ENCODE data around the gene CNOT11.

The CNOT11 gene

DNA sequence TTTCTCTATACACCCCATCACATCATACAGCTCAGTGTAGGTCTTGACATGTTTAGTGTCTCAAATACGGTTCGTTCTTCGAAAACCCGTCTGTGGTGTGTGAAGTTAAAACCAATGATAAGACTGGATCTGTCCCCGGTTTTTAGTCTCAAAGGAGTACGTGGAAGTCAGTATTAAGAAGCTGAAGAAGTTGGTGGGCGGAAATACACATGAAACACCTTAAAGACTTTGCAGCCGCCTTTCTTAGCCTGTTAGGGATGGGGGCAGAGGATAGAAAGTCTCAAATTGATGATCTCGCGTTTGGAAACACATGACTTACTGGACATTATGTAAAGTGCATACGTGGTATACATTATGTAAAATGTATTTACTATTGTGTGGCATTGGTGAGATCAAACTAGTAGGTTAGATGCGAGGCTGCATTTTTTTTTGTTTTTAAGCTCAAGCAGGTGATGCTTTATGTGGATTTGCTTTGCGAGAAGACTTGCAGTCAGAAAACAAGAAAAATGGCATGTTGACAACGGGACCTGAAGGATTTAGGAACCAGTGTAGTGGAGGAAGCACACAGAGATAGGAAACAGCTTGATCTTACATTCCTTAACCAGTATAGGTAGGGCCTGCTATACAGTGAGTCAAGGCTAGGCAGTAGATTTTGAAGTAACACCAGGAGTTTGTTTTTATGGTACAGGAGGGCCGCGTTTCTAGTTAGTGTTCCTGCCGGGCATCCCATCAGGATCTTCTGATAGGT lies 1.2 kb downstream of the CNOT11 start:
- H3K36me3 Mint-ChIP-seq (ENCODE audit: low read depth) = peaks cover 45% of the 10 kb centered on the region
- peaks cover 47% of the 10 kb centered on the region for H3K4me1 Mint-ChIP-seq (ENCODE audit: low read depth)
- intact Hi-C loops (cut with micrococcal nuclease) = loop anchor here (1.0 to 5.0 kb wide), 2 partner anchors 52 to 692 kb away; partner anchors contain the start of gene PDCL3
- peak overlapping the region; percentile 90 for H3K27ac Mint-ChIP-seq
- H3K4me3 Mint-ChIP-seq = peak overlapping the region; percentile 90
- peaks cover 2% of the 10 kb centered on the region for H3K9me3 Mint-ChIP-seq
- no peaks in the 10 kb centered on the region for H3K27me3 Mint-ChIP-seq

DNA sequence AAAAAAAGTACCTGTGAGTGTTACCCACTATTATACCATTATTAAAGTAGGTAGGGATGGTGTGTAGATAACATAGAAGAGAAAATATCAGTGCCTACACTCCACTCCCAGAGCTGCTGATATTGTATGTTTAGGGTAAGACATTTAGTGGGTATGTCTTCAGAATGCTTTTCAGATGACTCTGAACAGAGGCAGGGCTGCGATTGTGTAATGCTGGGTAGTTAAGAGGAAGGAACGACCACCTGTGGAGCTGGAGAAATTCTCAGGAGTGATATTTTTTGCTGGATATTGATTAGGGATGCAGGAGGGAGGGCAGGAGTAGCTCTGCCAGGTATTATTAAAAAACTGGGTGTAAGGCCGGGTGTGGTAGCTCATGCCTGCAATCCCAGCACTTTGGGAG lies 2.8 kb downstream of the CNOT11 start:
- peaks cover 42% of the 10 kb centered on the region for H3K4me1 Mint-ChIP-seq (ENCODE audit: low read depth)
- intact Hi-C loops (cut with micrococcal nuclease) = no loop called here

DNA sequence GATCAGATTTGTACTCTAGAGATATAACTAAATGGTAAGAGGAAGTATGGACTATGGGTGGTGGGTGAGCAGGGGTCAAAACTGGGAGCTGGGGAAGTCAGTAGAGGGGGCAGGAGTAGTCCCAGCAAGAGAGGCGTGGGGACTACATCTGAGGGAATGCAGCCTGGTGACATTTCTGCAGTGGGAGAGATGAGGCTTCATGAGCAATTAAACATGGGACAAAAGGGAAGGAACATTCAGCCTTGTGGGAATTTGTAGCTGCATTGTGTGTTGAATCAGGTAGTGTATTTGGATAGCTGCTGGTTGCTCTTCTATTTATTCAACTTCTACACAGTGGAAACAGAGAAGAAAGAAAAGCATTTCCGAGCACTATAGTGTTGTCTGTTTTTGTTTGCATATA lies 3.6 kb downstream of the CNOT11 start:
- Mint-ChIP-seq H3K4me1 (ENCODE audit: low read depth) (peaks cover 41% of the 10 kb centered on the region), H3K27me3 (no peaks in the 10 kb centered on the region)

More for the DNA sequence above, 2.8 kb downstream of the CNOT11 start:
- H3K27me3 Mint-ChIP-seq = no peaks in the 10 kb centered on the region
- no peaks in the 10 kb centered on the region for H3K9me3 Mint-ChIP-seq
- peak overlapping the region; percentile 2 for H3K27ac Mint-ChIP-seq
- H3K36me3 Mint-ChIP-seq (ENCODE audit: low read depth) = peaks cover 56% of the 10 kb centered on the region
- no peak overlapping the region for H3K4me3 Mint-ChIP-seq

DNA sequence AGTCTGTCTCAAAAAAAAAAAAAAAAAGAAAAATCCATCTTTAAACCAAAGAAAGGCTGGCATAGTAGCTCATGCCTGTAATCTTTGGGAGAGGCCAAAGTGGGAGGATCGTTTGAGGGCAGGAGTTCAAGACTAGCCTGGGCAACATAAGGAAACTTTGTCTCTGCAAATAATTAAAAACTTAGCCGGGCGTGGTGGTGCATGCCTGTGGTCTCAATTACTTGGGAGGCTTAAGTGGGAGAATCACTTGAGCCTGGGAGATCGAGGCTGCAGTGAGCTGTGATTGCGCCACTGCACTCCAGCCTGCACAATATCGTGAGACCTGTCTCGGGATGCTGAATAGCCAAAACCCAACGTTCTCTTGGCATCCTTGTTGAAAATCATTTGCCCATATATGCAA lies 6.1 kb downstream of the CNOT11 start:
- Mint-ChIP-seq H3K27ac (no peak overlapping the region), H3K4me1 (ENCODE audit: low read depth) (peaks cover 33% of the 10 kb centered on the region), H3K36me3 (ENCODE audit: low read depth) (peaks cover 72% of the 10 kb centered on the region), H3K9me3 (no peaks in the 10 kb centered on the region), H3K27me3 (no peaks in the 10 kb centered on the region), H3K4me3 (no peak overlapping the region)
- intact Hi-C loops (cut with micrococcal nuclease) = no loop called here

More for the DNA sequence above, 3.6 kb downstream of the CNOT11 start:
- Mint-ChIP-seq H3K4me3 (no peak overlapping the region), H3K9me3 (no peaks in the 10 kb centered on the region), H3K36me3 (ENCODE audit: low read depth) (peaks cover 65% of the 10 kb centered on the region), H3K27ac (peak overlapping the region; percentile 2)
- intact Hi-C loops (cut with micrococcal nuclease) = no loop called here

DNA sequence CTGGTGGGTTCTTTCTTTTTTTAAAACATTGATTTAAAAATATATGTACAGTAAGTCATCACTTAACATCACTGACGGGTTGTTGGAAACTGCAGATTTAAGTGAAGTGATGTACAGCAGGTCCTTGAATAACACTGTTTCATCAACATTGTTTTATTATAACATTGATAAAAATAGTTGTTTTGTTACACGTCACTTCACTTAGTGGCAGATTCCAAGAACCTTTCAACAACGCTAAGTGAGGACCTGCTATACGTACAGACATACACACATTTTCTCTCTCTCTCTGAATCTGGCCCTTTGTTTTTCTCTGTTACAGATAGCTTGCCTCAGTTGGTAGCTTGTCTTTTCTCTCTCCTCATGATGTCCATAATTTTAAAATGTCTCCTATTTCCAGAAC lies 9.5 kb downstream of the CNOT11 start:
- Mint-ChIP-seq H3K36me3 (ENCODE audit: low read depth) (peaks cover 92% of the 10 kb centered on the region), H3K4me3 (no peak overlapping the region), H3K27ac (no peak overlapping the region), H3K9me3 (no peaks in the 10 kb centered on the region), H3K27me3 (no peaks in the 10 kb centered on the region), H3K4me1 (ENCODE audit: low read depth) (peaks cover 5% of the 10 kb centered on the region)
- intact Hi-C loops (cut with micrococcal nuclease) = no loop called here

DNA sequence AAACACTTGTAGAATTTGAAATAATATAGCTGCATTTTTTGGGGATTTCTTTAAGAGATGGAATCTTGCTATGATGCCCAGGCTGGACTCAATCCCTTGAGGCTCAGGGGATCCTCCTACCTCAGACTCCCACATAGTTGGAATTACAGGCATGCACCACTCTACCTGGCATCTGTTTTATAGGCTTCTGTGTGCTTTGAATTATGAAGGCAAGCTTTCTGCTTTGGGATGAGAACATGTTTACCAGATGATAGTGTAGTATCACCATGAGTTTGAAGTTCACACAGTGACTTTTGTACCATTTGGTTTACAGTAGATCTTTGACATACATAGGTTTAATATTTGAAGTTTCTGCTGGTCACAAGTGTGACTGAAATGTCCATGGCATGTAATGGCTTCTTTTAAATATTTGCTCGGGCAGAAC lies 10.7 kb downstream of the CNOT11 start:
- H3K4me3 Mint-ChIP-seq = no peak overlapping the region
- no peak overlapping the region for H3K27ac Mint-ChIP-seq
- H3K36me3 Mint-ChIP-seq (ENCODE audit: low read depth) = peaks cover 92% of the 10 kb centered on the region
- intact Hi-C loops (cut with micrococcal nuclease) = no loop called here
- peaks cover 9% of the 10 kb centered on the region for H3K4me1 Mint-ChIP-seq (ENCODE audit: low read depth)
- no peaks in the 10 kb centered on the region for H3K9me3 Mint-ChIP-seq
- H3K27me3 Mint-ChIP-seq = no peaks in the 10 kb centered on the region

DNA sequence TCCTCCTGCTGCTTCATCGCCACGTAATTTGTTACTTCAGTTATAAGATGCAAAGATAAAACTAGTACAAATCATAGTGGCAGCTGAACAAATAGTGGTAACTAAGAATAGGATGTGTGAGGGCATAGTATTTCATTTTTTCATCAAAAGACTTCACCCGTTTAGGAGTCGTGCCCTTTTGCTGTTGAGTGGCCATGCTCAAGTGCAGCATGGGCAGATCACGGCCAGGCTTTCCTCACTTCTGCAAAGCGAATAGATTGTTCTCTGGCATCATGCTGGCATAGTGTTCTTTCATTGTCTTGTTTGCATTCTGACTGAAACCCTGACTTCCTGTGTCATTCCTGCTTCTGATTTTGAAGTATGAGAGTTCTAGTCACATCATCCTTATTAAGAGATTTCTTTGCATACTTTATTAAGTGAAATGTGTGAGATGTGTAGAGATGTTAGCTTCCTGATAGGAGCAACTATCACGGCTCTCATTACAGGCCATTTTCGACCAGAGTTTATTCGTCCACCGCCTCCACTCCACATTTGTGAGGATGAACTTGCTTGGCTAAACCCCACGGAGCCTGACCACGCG lies 11.8 kb downstream of the CNOT11 start:
- H3K27me3 Mint-ChIP-seq = no peaks in the 10 kb centered on the region
- H3K4me3 Mint-ChIP-seq = no peak overlapping the region
- intact Hi-C loops (cut with micrococcal nuclease) = no loop called here
- H3K27ac Mint-ChIP-seq = no peak overlapping the region
- H3K36me3 Mint-ChIP-seq (ENCODE audit: low read depth) = peaks cover 92% of the 10 kb centered on the region
- peaks cover 9% of the 10 kb centered on the region for H3K4me1 Mint-ChIP-seq (ENCODE audit: low read depth)
- H3K9me3 Mint-ChIP-seq = no peaks in the 10 kb centered on the region

DNA sequence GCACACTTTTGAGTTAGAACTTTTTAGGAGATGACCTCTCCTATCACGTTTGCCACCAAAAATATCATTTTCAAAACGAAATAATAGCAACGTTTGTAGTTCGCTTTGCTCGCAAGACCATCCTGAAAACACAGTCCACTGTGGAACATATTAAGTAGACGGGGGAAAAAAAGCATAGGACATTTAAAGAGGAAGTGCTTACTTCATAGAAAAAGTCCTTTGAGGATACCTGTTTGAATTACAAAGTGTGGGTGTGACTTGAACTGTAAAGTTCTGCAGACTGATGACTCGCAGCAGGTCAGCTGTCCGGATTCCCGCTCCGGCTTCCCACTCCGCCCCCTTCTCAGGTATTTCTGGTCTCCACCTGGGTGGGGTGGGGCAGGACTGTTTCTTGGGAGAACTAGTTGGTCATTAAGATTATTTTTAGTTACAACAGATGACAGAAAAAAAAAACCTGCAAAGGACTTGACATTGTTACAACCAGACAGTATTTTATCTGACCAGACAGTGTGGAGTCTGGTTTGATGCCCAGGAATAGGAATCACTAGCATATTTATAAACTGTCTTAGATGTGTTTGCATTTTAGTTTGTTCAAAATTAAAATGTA lies 13.3 kb downstream of the CNOT11 start:
- no peak overlapping the region for H3K4me3 Mint-ChIP-seq
- peaks cover 8% of the 10 kb centered on the region for H3K4me1 Mint-ChIP-seq (ENCODE audit: low read depth)
- intact Hi-C loops (cut with micrococcal nuclease) = no loop called here
- no peak overlapping the region for H3K27ac Mint-ChIP-seq
- peaks cover 97% of the 10 kb centered on the region for H3K36me3 Mint-ChIP-seq (ENCODE audit: low read depth)
- H3K9me3 Mint-ChIP-seq = no peaks in the 10 kb centered on the region
- no peaks in the 10 kb centered on the region for H3K27me3 Mint-ChIP-seq

DNA sequence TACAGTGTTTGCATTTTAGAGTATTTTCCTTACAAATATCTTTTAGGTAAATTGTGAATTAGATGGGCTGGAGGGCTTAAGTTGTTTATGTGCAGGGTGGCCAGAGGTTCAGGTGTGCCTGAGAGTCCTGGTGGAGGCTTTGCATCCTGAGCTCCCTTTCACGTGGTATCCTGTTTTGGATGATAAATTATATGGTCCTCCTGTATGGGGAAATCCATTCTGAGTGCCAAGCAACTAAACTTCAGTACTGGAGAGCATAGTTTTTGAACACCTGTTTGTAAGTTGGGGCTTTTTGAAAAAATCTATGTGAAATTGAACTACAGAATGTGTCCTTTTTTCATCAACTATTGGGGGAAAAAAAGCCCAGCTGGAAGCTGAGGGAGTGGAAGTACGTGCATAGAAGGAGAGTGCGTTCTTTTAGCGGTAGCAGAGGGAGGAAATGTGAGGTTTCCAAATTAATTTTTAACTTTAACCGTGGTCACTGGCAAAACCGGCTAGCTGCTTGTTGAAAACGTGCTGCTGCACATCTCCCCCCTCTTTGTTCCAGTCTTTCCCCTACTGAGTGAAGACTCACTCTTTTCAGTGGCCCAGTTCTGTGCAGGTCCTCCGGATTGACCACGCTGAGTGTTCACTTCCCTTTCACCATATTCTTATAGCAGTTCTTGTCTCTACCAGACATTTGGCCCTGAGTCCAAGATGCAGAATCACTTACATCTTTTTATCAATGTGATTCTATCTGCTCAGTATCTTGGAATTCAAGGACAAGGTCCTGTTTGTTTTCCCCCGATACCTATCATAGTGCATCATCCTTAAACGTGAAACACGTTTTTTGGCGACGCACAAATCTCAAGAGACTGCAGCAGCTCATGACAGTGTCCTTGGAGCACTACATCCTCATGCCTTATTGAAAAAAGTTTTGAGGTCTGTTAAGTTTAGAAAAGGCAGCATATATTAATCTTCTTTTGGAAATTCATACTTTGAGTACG lies 15.3 kb downstream of the CNOT11 start:
- intact Hi-C loops (cut with micrococcal nuclease) = no loop called here
- H3K4me1 Mint-ChIP-seq (ENCODE audit: low read depth) = peaks cover 4% of the 10 kb centered on the region
- H3K4me3 Mint-ChIP-seq = no peak overlapping the region
- H3K27me3 Mint-ChIP-seq = no peaks in the 10 kb centered on the region
- no peak overlapping the region for H3K27ac Mint-ChIP-seq
- no peaks in the 10 kb centered on the region for H3K9me3 Mint-ChIP-seq
- peaks cover 96% of the 10 kb centered on the region for H3K36me3 Mint-ChIP-seq (ENCODE audit: low read depth)

DNA sequence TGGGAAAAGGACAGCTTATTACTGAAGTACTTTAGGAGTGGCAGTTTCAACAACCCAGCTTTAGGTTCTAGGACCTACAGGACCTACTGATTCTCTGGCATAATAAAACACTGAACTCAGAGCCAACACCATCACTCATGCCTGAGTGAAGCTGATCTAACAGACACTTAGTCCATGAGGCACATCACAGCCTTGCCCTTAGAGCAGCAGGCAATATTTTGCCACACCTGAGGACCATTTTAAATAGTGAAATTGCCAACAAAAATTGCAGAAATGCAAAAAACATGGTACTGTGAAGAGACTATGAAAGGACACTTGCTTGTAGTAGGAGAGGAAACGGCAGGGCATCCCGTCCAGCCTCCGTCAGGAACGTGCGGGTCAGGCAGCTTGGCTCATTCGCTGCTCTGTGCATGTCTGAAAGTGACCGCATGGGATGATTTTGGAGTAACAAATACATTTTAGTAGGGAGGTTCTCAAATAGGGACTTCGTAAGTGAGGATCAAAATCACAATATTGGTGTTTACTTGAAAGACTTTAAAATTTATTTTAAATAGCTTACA lies 18.1 kb downstream of the CNOT11 start:
- intact Hi-C loops (cut with micrococcal nuclease) = loop anchor here (10.0 kb wide), 1 partner anchor 564 kb away; no protein-coding TSS in a partner anchor
- H3K4me1 Mint-ChIP-seq (ENCODE audit: low read depth) = peaks cover 4% of the 10 kb centered on the region

DNA sequence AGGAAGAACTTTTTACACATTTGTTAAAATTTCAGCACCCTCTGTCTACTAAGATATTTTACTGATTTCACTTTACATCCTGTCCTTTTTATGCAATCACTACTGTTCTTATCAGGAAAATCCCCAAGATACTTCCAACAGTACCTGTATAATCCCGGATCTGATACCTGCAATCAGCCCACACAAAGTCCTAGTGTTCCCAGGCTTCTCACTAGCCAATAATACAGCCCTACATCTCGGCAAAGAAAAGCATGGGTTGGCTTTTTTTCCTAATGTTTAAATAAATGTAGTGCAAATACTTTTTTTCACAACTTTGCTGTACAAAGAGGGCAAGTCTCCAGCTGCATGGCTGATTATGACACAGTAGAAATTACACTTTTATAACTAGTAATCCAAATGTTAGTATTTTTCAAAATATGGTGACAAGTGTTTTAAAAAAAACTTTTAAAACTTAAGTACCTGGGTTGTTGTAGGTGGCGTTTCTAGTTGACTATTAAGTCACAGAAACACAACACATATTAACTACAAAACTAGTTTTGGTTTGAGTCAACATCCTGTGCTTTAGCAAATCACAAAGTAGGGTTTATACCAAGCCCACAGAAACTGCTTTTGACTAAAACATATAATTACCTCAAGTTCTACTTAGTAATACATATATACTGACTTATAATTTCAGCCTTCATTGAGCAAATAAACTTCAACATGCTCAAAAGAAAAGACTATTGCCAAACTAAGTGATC lies 19.5 kb downstream of the CNOT11 start:
- Mint-ChIP-seq H3K4me1 (ENCODE audit: low read depth) (peaks cover 4% of the 10 kb centered on the region), H3K9me3 (no peaks in the 10 kb centered on the region), H3K36me3 (ENCODE audit: low read depth) (peaks cover 88% of the 10 kb centered on the region), H3K27me3 (no peaks in the 10 kb centered on the region), H3K27ac (no peak overlapping the region), H3K4me3 (no peak overlapping the region)
- intact Hi-C loops (cut with micrococcal nuclease) = loop anchor here (10.0 kb wide), 1 partner anchor 563 kb away; no protein-coding TSS in a partner anchor

More for the DNA sequence above, 18.1 kb downstream of the CNOT11 start:
- Mint-ChIP-seq H3K27me3 (no peaks in the 10 kb centered on the region), H3K27ac (no peak overlapping the region), H3K4me3 (no peak overlapping the region), H3K9me3 (no peaks in the 10 kb centered on the region), H3K36me3 (ENCODE audit: low read depth) (peaks cover 90% of the 10 kb centered on the region)

DNA sequence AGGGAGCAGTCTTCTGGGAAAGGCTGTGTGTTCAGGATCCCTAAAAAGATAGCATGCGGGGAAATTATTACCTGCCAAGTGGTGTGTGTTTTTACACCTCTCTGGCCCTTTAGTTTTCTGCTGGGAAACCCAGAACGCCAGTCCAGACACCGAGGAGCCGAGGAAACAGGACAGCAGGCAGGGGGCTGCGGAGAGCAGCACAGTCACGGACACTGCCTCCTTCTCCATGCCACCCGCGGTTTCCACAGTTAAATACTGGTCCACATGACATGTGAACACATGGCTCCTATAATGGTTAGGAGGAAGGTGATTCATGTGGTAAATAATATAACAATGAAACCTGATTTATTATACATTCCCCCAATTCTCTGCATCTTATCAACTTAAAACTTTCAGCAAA lies 20.4 kb downstream of the CNOT11 start:
- Mint-ChIP-seq H3K4me1 (ENCODE audit: low read depth) (peaks cover 4% of the 10 kb centered on the region), H3K4me3 (no peak overlapping the region), H3K27ac (no peak overlapping the region), H3K9me3 (no peaks in the 10 kb centered on the region), H3K36me3 (ENCODE audit: low read depth) (peaks cover 88% of the 10 kb centered on the region), H3K27me3 (no peaks in the 10 kb centered on the region)
- intact Hi-C loops (cut with micrococcal nuclease) = loop anchor here (10.0 kb wide), 1 partner anchor 562 kb away; no protein-coding TSS in a partner anchor

Measured in dendritic cell treated with granulocyte-macrophage colony-stimulating factor and Interleukin-4, amounts not matched to agents 40 ng/mL and 50 ng/mL, for 4 days (primary cell).